GM23338 (cell line): ENCODE data around the gene VEPH1. TPM values are rescaled to one million over a fixed set of nuclear protein-coding genes. Genes with fewer than 3 reads are reported as not detected.

Experiments
- ATAC-seq: fragments of 200-7000 bp; cut with Tn5 transposase; 3 replicates; pipeline ENCODE4 v1.9.1; 2020
- DNase-seq: peaks from one replicate; pipeline ENCODE4 v3.0.0-alpha.2; 2015; ENCODE audit warnings: low spot score
- H2AFZ ChIP-seq: fragments of 200-600 bp; sonication (generic); 2 replicates; pipeline ENCODE4 v1.8.0; 2016; ENCODE audit warnings: antibody characterized with exemption, mild to moderate bottlenecking, moderate library complexity
- H3F3A ChIP-seq: fragments of 200-600 bp; sonication (generic); replicated peaks from 2 replicates; pipeline ENCODE4 v1.8.0; 2017; ENCODE audit warnings: antibody characterized with exemption, mixed run types, low read depth
- H3K27ac ChIP-seq: fragments of 200-600 bp; sonication (generic); 2 replicates; pipeline ENCODE4 v1.6.1; 2016; ENCODE audit warnings: low read depth
- H3K27me3 ChIP-seq: fragments of 200-600 bp; sonication (generic); 2 replicates; pipeline ENCODE4 v1.8.0; 2016; ENCODE audit warnings: mild to moderate bottlenecking, mixed run types, moderate library complexity; ENCODE audit not compliant: insufficient read depth
- H3K36me3 ChIP-seq: fragments of 200-600 bp; sonication (generic); 2 replicates; pipeline ENCODE4 v1.8.0; 2016; ENCODE audit warnings: mild to moderate bottlenecking; ENCODE audit not compliant: insufficient read depth
- H3K4me1 ChIP-seq: fragments of 200-600 bp; sonication (generic); 2 replicates; pipeline ENCODE4 v1.8.0; 2016; ENCODE audit warnings: mild to moderate bottlenecking, moderate library complexity; ENCODE audit not compliant: insufficient read depth
- H3K4me2 ChIP-seq: fragments of 200-600 bp; sonication (generic); 2 replicates; pipeline ENCODE4 v1.7.1; 2017; ENCODE audit warnings: mixed run types
- H3K4me3 ChIP-seq: fragments of 200-600 bp; sonication (generic); 2 replicates; pipeline ENCODE4 v1.6.1; 2016; ENCODE audit warnings: mixed run types
- H3K79me2 ChIP-seq: fragments of 200-600 bp; sonication (generic); replicated peaks from 2 replicates; pipeline ENCODE4 v1.8.0; 2017; ENCODE audit warnings: mild to moderate bottlenecking; ENCODE audit not compliant: insufficient read depth
- H3K9me2 ChIP-seq: fragments of 200-600 bp; sonication (generic); 2 replicates; pipeline ENCODE4 v1.8.0; 2017; ENCODE audit not compliant: insufficient read depth
- H4K20me1 ChIP-seq: fragments of 200-600 bp; sonication (generic); replicated peaks from 2 replicates; pipeline ENCODE4 v1.8.0; 2017; ENCODE audit warnings: mild to moderate bottlenecking; ENCODE audit not compliant: insufficient read depth
- H3K27ac Mint-ChIP-seq: 2 replicates; pipeline ENCODE4 v1.8.0; 2020; ENCODE audit warnings: inconsistent platforms, mild to moderate bottlenecking, moderate library complexity, mixed read lengths
- H3K27me3 Mint-ChIP-seq: 3 replicates; pipeline ENCODE4 v1.8.0; 2022; ENCODE audit warnings: low read depth, mild to moderate bottlenecking, moderate library complexity, mixed read lengths, inconsistent platforms; ENCODE audit not compliant: insufficient read depth, poor library complexity
- H3K36me3 Mint-ChIP-seq: 3 replicates; pipeline ENCODE4 v1.8.0; 2021; ENCODE audit warnings: low read depth, mild to moderate bottlenecking, inconsistent platforms, moderate library complexity, mixed read lengths
- H3K4me1 Mint-ChIP-seq: 3 replicates; pipeline ENCODE4 v1.8.0; 2020; ENCODE audit warnings: mild to moderate bottlenecking, inconsistent platforms, mixed read lengths
- H3K4me3 Mint-ChIP-seq: 3 replicates; pipeline ENCODE4 v1.8.0; 2021; ENCODE audit warnings: moderate library complexity, mild to moderate bottlenecking, inconsistent platforms, mixed read lengths
- H3K9me3 Mint-ChIP-seq: 3 replicates; pipeline ENCODE4 v1.8.0; 2020; ENCODE audit warnings: moderate library complexity, mild to moderate bottlenecking, inconsistent platforms, mixed read lengths
- CREB1 ChIP-seq: fragments of 250-450 bp; sonication (Bioruptor Pico); IDR thresholded peaks from 2 replicates; pipeline ENCODE4 v1.5.0; 2020; ENCODE audit warnings: low read depth, mild to moderate bottlenecking, moderate library complexity
- EZH2 ChIP-seq: fragments of 200-600 bp; sonication (generic); IDR thresholded peaks from one replicate; pipeline ENCODE4 v1.8.0; 2017; ENCODE audit warnings: antibody characterized with exemption, mild to moderate bottlenecking, low read depth; ENCODE audit not compliant: unreplicated experiment
- JUNB ChIP-seq: IDR thresholded peaks from one replicate; pipeline ENCODE4 v1.6.1; 2016; ENCODE audit warnings: antibody characterized with exemption; ENCODE audit not compliant: unreplicated experiment
- NANOG ChIP-seq: IDR thresholded peaks from 2 replicates; pipeline ENCODE4 v1.6.1; 2016; ENCODE audit warnings: antibody characterized with exemption, borderline replicate concordance
- POLR2AphosphoS5 ChIP-seq: IDR thresholded peaks from 2 replicates; pipeline ENCODE4 v1.6.1; 2016; ENCODE audit warnings: antibody characterized with exemption, low read depth
- STAT1 ChIP-seq: IDR thresholded peaks from one replicate; pipeline ENCODE4 v1.6.1; 2016; ENCODE audit warnings: antibody characterized with exemption; ENCODE audit not compliant: unreplicated experiment
- ZNF114 ChIP-seq: fragments of 250-450 bp; sonication (Bioruptor Pico); IDR thresholded peaks from 2 replicates; pipeline ENCODE4 v1.5.0; 2020; ENCODE audit warnings: mild to moderate bottlenecking, moderate library complexity
- ZNF331 ChIP-seq: fragments of 250-450 bp; sonication (Bioruptor Pico); IDR thresholded peaks from 2 replicates; pipeline ENCODE4 v1.5.0; 2020; ENCODE audit warnings: low read depth, mild to moderate bottlenecking, moderate library complexity
- polyA plus RNA-seq: library from polyadenylated mRNA; unstranded; fragments of >200 nt; fragmentation: Nextera tagmentation; extraction: Ambion mirVana; gene quantifications from 2 replicates; pipeline ENCODE4 v1.2.1, GENCODE V29; 2016
- total RNA-seq: library from RNA; depleted of rRNA; stranded (reverse); fragments of >200 nt; shearing (Covaris generic); gene quantifications from 2 replicates; pipeline ENCODE4 v1.2.3, GENCODE V29; 2014
- TF ChIP-seq, protein P1 (sequence below), 2 experiments: fragments of 200-600 bp in 1 of 2; sonication (generic) in 1 of 2; conservative IDR thresholded peaks; 2 replicates each; pipeline versions ENCODE4 v1.5.1 to v1.6.1; 2016 to 2017; ENCODE audit warnings: antibody characterized with exemption in 2 of 2, low read depth in 2 of 2, mild to moderate bottlenecking in 2 of 2, moderate library complexity in 1 of 2
- TF ChIP-seq, protein P2 (sequence below): IDR thresholded peaks from one replicate; pipeline ENCODE4 v1.6.1; 2018; ENCODE audit warnings: antibody characterized with exemption; ENCODE audit not compliant: unreplicated experiment
- TF ChIP-seq, protein P3 (sequence below): IDR thresholded peaks from 2 replicates; pipeline ENCODE4 v1.6.1; 2016; ENCODE audit warnings: antibody characterized with exemption

The VEPH1 gene
- total and polyA plus RNA-seq, 2 experiments from 2014 or later, result 15.4 to 33.8 TPM

DNA sequence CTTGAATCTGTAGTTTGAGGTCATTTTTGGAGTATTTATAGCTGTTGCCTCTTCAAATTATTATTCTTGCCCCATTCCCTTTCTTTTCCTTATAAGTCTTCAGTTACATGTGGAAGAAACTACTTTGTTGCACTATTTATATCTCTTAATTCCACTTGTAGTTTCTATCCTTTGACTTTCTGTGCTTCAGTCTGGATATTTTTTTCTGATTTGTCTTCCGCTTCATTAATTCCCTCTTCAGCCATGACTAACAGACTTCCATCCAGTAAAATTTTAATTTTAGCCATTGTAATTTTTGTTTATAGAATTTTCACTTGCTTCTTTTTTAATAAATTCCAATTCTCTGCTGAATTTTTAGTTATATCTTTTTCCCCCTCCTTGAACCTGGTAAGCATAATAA is 15.7 kb upstream of the VEPH1 start:
- no peaks in the 10 kb centered on the region for H4K20me1 ChIP-seq
- peaks cover 12% of the 10 kb centered on the region for H3K9me3 Mint-ChIP-seq
- no peaks in the 10 kb centered on the region for H3K27me3 ChIP-seq
- H3K36me3 Mint-ChIP-seq, result peaks cover 3% of the 10 kb centered on the region; the same call in 1 of the 3 replicates
- H3K27ac Mint-ChIP-seq, result no peak overlapping the region
- H2AFZ ChIP-seq, result no peak overlapping the region
- ATAC-seq (no peak), DNase-seq (no peak)
- no peaks in the 10 kb centered on the region for H3K4me1 ChIP-seq
- H3K4me3 Mint-ChIP-seq, result no peak overlapping the region
- H3K36me3 ChIP-seq, result 0 out of 2 replicates have a peak, but pooled peaks cover 6% of the 10 kb centered on the region
- no peaks in the 10 kb centered on the region for H3F3A ChIP-seq
- no peak overlapping the region for H3K27ac ChIP-seq
- H3K4me2 ChIP-seq, result no peak overlapping the region
- no peak overlapping the region for H3K4me3 ChIP-seq
- H3K79me2 ChIP-seq, result no peaks in the 10 kb centered on the region
- 0 out of 2 replicates have a peak, but pooled peaks cover 1% of the 10 kb centered on the region for H3K9me2 ChIP-seq
- peaks cover 5% of the 10 kb centered on the region for H3K27me3 Mint-ChIP-seq
- H3K4me1 Mint-ChIP-seq, result no peaks in the 10 kb centered on the region
- TF ChIP-seq, protein P1, sequence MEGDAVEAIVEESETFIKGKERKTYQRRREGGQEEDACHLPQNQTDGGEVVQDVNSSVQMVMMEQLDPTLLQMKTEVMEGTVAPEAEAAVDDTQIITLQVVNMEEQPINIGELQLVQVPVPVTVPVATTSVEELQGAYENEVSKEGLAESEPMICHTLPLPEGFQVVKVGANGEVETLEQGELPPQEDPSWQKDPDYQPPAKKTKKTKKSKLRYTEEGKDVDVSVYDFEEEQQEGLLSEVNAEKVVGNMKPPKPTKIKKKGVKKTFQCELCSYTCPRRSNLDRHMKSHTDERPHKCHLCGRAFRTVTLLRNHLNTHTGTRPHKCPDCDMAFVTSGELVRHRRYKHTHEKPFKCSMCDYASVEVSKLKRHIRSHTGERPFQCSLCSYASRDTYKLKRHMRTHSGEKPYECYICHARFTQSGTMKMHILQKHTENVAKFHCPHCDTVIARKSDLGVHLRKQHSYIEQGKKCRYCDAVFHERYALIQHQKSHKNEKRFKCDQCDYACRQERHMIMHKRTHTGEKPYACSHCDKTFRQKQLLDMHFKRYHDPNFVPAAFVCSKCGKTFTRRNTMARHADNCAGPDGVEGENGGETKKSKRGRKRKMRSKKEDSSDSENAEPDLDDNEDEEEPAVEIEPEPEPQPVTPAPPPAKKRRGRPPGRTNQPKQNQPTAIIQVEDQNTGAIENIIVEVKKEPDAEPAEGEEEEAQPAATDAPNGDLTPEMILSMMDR (conservative IDR thresholded peaks at IDR 0.05; ENCODE audit: low read depth in 2 of 2), result no peak

DNA sequence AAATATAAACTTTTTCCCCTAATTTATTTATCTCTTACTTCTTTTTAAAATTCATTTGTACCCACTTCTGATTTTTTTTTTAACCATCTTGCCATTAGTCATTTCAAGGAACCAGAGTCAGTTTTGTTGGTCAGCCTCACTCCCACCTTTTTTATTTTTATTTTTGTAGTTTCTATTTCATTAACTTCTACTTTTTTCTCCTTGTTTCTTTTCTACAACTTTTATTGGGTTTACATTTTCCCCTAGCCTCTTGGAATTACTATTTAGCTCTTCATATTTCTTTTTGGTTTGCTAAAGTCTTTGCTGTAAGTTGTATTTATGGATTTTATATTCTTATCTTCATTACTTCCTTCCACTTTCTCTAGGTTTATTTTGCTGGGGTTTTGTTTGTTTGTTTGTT is 13.7 kb upstream of the VEPH1 start:
- Mint-ChIP-seq H3K4me1 (no peaks in the 10 kb centered on the region), H3K27ac (no peak overlapping the region), H3K9me3 (peaks cover 12% of the 10 kb centered on the region), H3K27me3 (peaks cover 5% of the 10 kb centered on the region), H3K4me3 (no peak overlapping the region), H3K36me3 (peaks cover 3% of the 10 kb centered on the region; the same call in 1 of the 3 replicates)
- Histone ChIP-seq H3K4me3 (no peak overlapping the region), H3K36me3 (0 out of 2 replicates have a peak, but pooled peaks cover 6% of the 10 kb centered on the region), H3K4me2 (no peak overlapping the region), H4K20me1 (no peaks in the 10 kb centered on the region), H3K27me3 (no peaks in the 10 kb centered on the region), H3K4me1 (no peaks in the 10 kb centered on the region), H2AFZ (no peak overlapping the region), H3K27ac (no peak overlapping the region), H3K79me2 (no peaks in the 10 kb centered on the region), H3K9me2 (no peaks in the 10 kb centered on the region), H3F3A (no peaks in the 10 kb centered on the region)
- ATAC-seq, result no peak
- no peak for DNase-seq
- TF ChIP-seq NANOG, result no peak
- TF ChIP-seq, protein P2, sequence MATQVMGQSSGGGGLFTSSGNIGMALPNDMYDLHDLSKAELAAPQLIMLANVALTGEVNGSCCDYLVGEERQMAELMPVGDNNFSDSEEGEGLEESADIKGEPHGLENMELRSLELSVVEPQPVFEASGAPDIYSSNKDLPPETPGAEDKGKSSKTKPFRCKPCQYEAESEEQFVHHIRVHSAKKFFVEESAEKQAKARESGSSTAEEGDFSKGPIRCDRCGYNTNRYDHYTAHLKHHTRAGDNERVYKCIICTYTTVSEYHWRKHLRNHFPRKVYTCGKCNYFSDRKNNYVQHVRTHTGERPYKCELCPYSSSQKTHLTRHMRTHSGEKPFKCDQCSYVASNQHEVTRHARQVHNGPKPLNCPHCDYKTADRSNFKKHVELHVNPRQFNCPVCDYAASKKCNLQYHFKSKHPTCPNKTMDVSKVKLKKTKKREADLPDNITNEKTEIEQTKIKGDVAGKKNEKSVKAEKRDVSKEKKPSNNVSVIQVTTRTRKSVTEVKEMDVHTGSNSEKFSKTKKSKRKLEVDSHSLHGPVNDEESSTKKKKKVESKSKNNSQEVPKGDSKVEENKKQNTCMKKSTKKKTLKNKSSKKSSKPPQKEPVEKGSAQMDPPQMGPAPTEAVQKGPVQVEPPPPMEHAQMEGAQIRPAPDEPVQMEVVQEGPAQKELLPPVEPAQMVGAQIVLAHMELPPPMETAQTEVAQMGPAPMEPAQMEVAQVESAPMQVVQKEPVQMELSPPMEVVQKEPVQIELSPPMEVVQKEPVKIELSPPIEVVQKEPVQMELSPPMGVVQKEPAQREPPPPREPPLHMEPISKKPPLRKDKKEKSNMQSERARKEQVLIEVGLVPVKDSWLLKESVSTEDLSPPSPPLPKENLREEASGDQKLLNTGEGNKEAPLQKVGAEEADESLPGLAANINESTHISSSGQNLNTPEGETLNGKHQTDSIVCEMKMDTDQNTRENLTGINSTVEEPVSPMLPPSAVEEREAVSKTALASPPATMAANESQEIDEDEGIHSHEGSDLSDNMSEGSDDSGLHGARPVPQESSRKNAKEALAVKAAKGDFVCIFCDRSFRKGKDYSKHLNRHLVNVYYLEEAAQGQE, result no peak
- TF ChIP-seq EZH2, result no peak
- no peak for TF ChIP-seq CREB1 (CRISPR knock-in tag)
- no peak for TF ChIP-seq STAT1
- TF ChIP-seq, protein P3, sequence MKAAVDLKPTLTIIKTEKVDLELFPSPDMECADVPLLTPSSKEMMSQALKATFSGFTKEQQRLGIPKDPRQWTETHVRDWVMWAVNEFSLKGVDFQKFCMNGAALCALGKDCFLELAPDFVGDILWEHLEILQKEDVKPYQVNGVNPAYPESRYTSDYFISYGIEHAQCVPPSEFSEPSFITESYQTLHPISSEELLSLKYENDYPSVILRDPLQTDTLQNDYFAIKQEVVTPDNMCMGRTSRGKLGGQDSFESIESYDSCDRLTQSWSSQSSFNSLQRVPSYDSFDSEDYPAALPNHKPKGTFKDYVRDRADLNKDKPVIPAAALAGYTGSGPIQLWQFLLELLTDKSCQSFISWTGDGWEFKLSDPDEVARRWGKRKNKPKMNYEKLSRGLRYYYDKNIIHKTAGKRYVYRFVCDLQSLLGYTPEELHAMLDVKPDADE, result no peak
- no peak for TF ChIP-seq ZNF331
- no peak for TF ChIP-seq JUNB
- TF ChIP-seq POLR2AphosphoS5, result no peak
- TF ChIP-seq, protein P1 (conservative IDR thresholded peaks at IDR 0.05; ENCODE audit: low read depth in 2 of 2), result no peak
- TF ChIP-seq ZNF114 (CRISPR knock-in tag), result no peak
